Activated T-cell treated with anti-CD3 and anti-CD28 coated beads, Interleukin-2, amount 50 U/mL, for 4 hours (primary cell): ENCODE data around the gene SALL4. TPM values are rescaled to one million over a fixed set of nuclear protein-coding genes. Genes with fewer than 3 reads are reported as not detected.
A peak's percentile ranks its signal among the peaks of the same experiment; 100 is the strongest.

Source experiments
- ATAC-seq, 2 donors: fragments of 200-7000 bp; cut with Tn5 transposase; one replicate each; pipeline ENCODE4 v1.10.0; 2021
- DNase-seq: peaks from one replicate; pipeline ENCODE4 v3.0.0-alpha.2; 2020
- H3K27me3 Mint-ChIP-seq: one replicate; pipeline ENCODE4 v1.8.0; 2021; ENCODE audit warnings: low read depth, mixed read lengths
- H3K36me3 Mint-ChIP-seq: one replicate; pipeline ENCODE4 v1.8.0; 2022; ENCODE audit warnings: mixed read lengths; ENCODE audit not compliant: insufficient read depth
- H3K4me1 Mint-ChIP-seq: one replicate; pipeline ENCODE4 v1.8.0; 2021; ENCODE audit warnings: low read depth, mixed read lengths
- H3K4me3 Mint-ChIP-seq: one replicate; pipeline ENCODE4 v1.8.0; 2021; ENCODE audit warnings: mild to moderate bottlenecking, moderate library complexity, mixed read lengths
- H3K9me3 Mint-ChIP-seq: one replicate; pipeline ENCODE4 v1.8.0; 2021; ENCODE audit warnings: mixed read lengths
- total RNA-seq, 3 donors: library from RNA; stranded (reverse); gene quantifications; one replicate each; pipeline ENCODE4 v1.2.1, GENCODE V29; 2021

SALL4 gene
- total RNA-seq, 3 donors from 2014 or later = 0.08 to 0.22 (median 0.15) TPM

DNA sequence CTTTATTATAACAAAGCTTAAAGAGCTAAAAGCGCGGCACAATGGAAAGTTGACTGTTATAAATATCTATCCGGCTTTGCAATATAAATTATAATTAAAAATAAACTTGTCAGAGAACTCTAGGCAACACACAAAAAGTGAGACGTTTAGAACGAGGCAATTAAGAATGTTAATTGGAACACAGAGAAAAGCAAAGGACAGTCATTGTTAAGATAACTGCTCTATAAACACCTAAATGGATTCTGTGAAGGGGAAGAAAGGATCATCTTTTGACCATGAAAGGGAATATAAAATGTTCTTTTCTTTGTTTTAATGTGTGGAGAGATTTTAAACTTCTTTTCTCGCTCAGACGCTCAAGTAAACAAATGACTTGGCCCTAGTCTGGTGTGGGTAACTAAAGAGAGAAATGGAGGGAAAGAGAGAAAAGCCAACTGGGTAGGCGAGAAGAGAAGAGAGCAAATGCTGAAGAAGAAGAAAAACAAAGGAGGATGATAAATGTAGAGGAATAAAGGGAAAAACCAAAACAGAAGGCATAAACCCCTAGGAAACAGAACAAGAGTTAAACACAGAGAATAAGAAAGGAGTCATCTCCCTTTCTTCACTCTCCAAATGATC is 9.3 kb upstream of the SALL4 start:
- ATAC-seq (no peak), DNase-seq (no peak)
- no peaks in the 10 kb centered on the region for H3K4me1 Mint-ChIP-seq
- H3K4me3 Mint-ChIP-seq = no peak overlapping the region
- no peaks in the 10 kb centered on the region for H3K27me3 Mint-ChIP-seq
- no peaks in the 10 kb centered on the region for H3K9me3 Mint-ChIP-seq
- no peaks in the 10 kb centered on the region for H3K36me3 Mint-ChIP-seq

GRCh38 chr20:51811042-51811355 is 8.7 kb upstream of the SALL4 start:
- DNase-seq (no peak), ATAC-seq (no peak)
- H3K4me3 Mint-ChIP-seq = no peak overlapping the region
- no peaks in the 10 kb centered on the region for H3K27me3 Mint-ChIP-seq
- H3K36me3 Mint-ChIP-seq = no peaks in the 10 kb centered on the region
- no peaks in the 10 kb centered on the region for H3K9me3 Mint-ChIP-seq
- H3K4me1 Mint-ChIP-seq = no peaks in the 10 kb centered on the region

DNA sequence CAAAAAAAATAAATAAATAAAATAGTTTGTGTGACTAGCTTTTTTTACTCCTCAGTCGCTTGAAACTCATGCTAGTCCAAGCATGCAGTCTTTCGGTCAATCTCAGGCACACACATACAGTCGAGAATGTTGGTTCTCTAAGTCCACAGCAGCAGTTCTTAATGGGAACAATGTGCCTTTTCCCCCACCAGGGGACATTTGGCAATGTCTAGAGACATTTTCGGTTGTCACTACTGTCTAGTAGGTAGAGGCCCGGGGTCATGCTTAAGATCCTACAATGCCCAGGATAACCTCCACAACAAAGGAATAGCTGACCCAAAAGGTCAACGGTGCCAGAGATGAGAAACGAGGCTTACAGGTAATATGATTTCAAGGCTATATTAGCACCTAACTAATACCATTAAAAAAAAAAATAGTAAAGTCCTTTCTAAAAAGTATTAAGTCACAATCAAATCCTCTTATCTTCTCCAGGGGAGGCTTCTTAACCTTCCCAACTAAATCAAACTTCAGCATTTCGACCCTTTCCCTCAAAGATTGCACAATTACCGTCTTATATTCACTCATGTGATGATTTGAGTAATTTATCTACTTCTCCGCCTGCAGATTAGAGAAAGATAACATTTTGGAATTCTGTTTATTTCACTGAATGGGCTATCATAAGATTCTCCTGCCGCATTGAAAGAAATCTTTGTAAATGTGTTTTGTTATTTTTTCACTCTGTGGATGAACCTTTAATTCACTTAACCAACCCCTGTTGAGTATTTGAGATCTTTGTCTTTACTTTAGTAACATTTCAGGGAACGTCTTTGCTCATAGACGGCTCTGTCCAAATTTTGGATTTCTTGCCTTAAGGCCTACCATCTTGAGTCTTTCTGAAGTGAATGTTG is 8.1 kb upstream of the SALL4 start:
- no peaks in the 10 kb centered on the region for H3K36me3 Mint-ChIP-seq
- no peak for ATAC-seq
- peaks cover 3% of the 10 kb centered on the region for H3K27me3 Mint-ChIP-seq
- no peaks in the 10 kb centered on the region for H3K9me3 Mint-ChIP-seq
- H3K4me3 Mint-ChIP-seq = no peak overlapping the region
- no peak for DNase-seq
- no peaks in the 10 kb centered on the region for H3K4me1 Mint-ChIP-seq

- ATAC-seq (no peak), DNase-seq (no peak)
- H3K4me3 Mint-ChIP-seq = no peak overlapping the region
- H3K36me3 Mint-ChIP-seq = no peaks in the 10 kb centered on the region
- no peaks in the 10 kb centered on the region for H3K4me1 Mint-ChIP-seq
- no peaks in the 10 kb centered on the region for H3K9me3 Mint-ChIP-seq
- H3K27me3 Mint-ChIP-seq = peaks cover 17% of the 10 kb centered on the region
Observed at GRCh38 chr20:51807720-51808250, 5.5 kb upstream of the SALL4 start.

DNA sequence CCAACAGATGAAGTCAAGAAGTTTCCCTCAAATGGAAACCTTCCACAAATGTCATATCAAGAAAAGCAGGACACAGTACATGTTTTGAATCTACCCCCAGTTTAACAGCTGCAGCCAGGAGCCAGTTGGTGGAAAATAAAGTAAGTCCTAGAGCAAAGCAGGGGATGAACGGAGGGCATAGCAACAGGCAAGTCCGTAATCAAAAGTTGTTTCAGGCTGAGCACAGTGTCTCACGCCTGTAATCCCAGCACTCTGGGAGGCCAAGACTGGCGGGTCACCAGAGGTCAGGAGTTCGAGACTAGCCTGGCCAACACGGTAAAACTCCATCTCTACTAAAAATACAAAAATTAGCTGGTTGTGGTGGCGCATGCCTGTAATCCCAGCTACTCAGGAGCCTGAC is 2.4 kb upstream of the SALL4 start:
- DNase-seq (no peak), ATAC-seq (no peak)
- Mint-ChIP-seq H3K9me3 (no peaks in the 10 kb centered on the region), H3K36me3 (no peaks in the 10 kb centered on the region), H3K4me3 (no peak overlapping the region), H3K4me1 (peaks cover 6% of the 10 kb centered on the region), H3K27me3 (peaks cover 38% of the 10 kb centered on the region)

- DNase-seq = no peak
- Mint-ChIP-seq H3K4me1 (peaks cover 6% of the 10 kb centered on the region), H3K4me3 (no peak overlapping the region), H3K9me3 (no peaks in the 10 kb centered on the region), H3K27me3 (peaks cover 53% of the 10 kb centered on the region), H3K36me3 (no peaks in the 10 kb centered on the region)
- no peak for ATAC-seq
Observed at GRCh38 chr20:51803148-51803854, 980 bp upstream of the SALL4 start.

DNA sequence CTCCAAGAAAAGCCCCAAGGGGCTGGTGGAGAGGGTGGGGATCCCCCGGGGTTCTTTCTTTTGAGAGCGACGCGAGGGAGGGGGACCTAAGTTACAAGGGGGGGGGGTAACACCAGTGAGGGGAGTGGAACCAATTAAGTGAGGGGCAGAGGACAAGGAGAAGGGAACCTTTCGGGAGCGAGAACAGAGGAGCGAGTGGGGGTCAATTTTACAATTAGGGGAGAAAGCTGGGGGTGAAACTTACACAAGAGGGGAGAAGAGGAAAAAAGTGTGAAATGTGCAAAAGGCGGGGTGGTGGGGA is 548 bp downstream of the SALL4 start:
- no peak for ATAC-seq
- Mint-ChIP-seq H3K36me3 (no peaks in the 10 kb centered on the region), H3K4me3 (no peak overlapping the region), H3K27me3 (peaks cover 64% of the 10 kb centered on the region), H3K9me3 (no peaks in the 10 kb centered on the region), H3K4me1 (peaks cover 6% of the 10 kb centered on the region)
- no peak for DNase-seq

- Mint-ChIP-seq H3K36me3 (no peaks in the 10 kb centered on the region), H3K4me1 (peaks cover 6% of the 10 kb centered on the region), H3K4me3 (peak overlapping the region; percentile 50), H3K27me3 (peaks cover 66% of the 10 kb centered on the region), H3K9me3 (no peaks in the 10 kb centered on the region)
- DNase-seq = no peak
- no peak for ATAC-seq
Observed at GRCh38 chr20:51801122-51801822, 1.0 kb downstream of the SALL4 start.

- DNase-seq = no peak
- peaks cover 66% of the 10 kb centered on the region for H3K27me3 Mint-ChIP-seq
- no peaks in the 10 kb centered on the region for H3K36me3 Mint-ChIP-seq
- no peaks in the 10 kb centered on the region for H3K9me3 Mint-ChIP-seq
- H3K4me1 Mint-ChIP-seq = peaks cover 6% of the 10 kb centered on the region
- no peak for ATAC-seq
- peak overlapping the region; percentile 50 for H3K4me3 Mint-ChIP-seq
Observed at GRCh38 chr20:51800872-51801121, 1.5 kb downstream of the SALL4 start.

DNA sequence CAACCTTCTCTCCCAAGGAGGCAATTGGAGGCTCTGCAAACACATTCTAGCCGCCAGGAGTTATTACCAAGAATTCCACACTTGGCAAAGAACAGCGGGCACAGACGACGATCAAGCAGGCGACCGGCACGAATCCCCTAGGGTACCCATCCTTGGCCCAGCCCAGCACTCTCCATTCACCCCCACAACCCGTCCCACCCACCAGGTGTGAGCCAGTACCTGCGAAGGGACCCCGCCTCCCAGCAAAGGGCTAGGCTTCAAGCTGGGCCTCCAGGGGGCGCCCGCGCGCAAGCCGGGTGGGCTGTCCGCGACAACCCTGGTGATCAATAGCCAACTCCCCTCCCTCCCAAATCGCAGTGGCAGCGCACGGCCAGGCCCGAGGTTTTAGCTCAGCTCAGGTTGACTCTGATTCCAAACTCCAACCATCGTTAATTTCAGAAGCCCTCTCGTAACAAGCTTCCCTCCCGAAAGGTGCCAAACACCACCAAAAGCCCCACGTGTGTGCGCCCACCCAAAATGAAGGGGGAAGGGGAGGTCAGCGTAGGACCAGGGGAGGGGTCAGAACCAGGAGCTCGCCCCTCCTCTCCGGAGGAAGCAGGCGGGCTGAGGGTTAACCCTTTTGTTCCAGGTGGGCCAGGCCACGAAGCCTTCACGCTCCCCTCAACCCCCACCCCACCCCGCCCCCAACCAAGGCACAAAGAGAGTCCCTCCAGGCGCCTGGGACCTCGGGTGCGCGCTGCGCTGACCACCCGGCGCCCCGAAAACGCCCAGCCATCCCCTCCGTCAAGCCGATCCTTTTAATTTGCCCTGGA is 2.1 kb downstream of the SALL4 start:
- peak; percentile 62 to 76 for ATAC-seq
- Mint-ChIP-seq H3K27me3 (peaks cover 65% of the 10 kb centered on the region), H3K9me3 (no peaks in the 10 kb centered on the region), H3K4me1 (peaks cover 6% of the 10 kb centered on the region), H3K36me3 (no peaks in the 10 kb centered on the region), H3K4me3 (peak overlapping the region; percentile 50)
- DNase-seq = peak; percentile 38

GRCh38 chr20:51799401-51799860 is 2.9 kb downstream of the SALL4 start:
- ATAC-seq (no peak), DNase-seq (no peak)
- Mint-ChIP-seq H3K4me3 (no peak overlapping the region), H3K4me1 (peaks cover 6% of the 10 kb centered on the region), H3K27me3 (peaks cover 64% of the 10 kb centered on the region), H3K36me3 (no peaks in the 10 kb centered on the region), H3K9me3 (no peaks in the 10 kb centered on the region)

DNA sequence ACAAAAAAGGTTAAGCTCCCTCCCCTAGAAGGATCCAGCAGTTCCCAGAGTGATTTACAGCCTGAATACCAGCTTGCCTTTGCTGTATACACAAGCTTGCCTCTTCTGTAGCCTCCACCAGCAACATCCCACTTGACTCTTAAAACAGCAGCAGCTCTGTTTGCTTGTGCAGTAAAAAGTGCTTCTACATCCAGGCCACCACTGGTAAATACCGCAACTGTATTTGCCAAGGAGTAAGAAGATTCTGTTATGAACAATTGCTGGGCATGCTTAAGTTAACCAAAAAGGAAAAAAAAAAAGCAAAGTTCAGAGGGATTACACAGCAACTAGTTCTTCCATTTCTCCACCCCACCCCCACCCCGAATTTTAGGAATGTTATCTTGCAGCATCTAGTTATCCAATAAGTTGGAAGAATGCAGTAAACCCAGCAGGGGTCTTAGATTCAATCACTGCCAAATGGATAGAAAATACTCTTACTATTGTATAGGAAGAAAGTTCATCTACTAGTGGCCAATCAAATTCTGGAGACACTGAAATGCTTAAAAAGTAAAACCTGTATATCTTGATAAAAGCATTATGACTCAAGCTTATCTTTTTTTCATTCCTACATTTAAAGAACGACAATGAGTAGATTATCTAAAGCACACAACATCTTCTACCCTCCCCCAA is 4.8 kb downstream of the SALL4 start:
- Mint-ChIP-seq H3K27me3 (peaks cover 60% of the 10 kb centered on the region), H3K9me3 (no peaks in the 10 kb centered on the region), H3K4me1 (peaks cover 6% of the 10 kb centered on the region), H3K4me3 (no peak overlapping the region), H3K36me3 (no peaks in the 10 kb centered on the region)
- ATAC-seq = no peak
- no peak for DNase-seq

DNA sequence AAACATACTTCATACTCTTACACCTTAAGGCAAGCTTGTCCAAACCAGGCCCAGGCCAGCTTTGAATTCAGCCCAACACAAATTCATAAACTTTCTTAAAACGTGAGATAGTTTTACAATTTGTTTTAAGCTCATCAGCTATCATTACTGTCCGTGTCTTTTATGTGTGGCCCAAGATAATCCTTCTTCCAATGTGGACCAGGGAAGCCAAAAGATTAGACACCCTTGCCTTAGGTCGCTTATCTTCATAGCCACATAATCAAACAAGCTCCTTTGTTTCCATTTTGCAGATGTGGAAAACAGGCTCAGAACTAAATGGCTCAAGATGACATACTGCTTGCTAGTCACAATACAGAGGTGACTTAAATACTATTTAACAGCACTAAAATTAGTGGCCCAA is 6.0 kb downstream of the SALL4 start:
- DNase-seq (no peak), ATAC-seq (no peak)
- H3K9me3 Mint-ChIP-seq = no peaks in the 10 kb centered on the region
- peaks cover 54% of the 10 kb centered on the region for H3K27me3 Mint-ChIP-seq
- H3K36me3 Mint-ChIP-seq = no peaks in the 10 kb centered on the region
- H3K4me1 Mint-ChIP-seq = peaks cover 6% of the 10 kb centered on the region
- no peak overlapping the region for H3K4me3 Mint-ChIP-seq
